Hematopoietic multipotent progenitor cell (in vitro differentiated cells): ENCODE results near the gene SUPT20H. TPM values are rescaled to one million over a fixed set of nuclear protein-coding genes. Genes with fewer than 3 reads are reported as not detected.
"Not testable (repeated sequence)": the region's sequence is repeated elsewhere in the genome, so short reads cannot be mapped to it uniquely, and the experiment has no call there.

ENCODE experiments used
- DNase-seq, 3 donors: peaks; one replicate each; pipeline ENCODE4 v3.0.0-alpha.2; 2011 to 2015; ENCODE audit warnings: low read depth in 2 of 3, low spot score in 2 of 3
- total RNA-seq: library from RNA; depleted of rRNA; stranded (reverse); fragments of >200 nt; gene quantifications from one replicate; pipeline ENCODE4 v1.2.3, GENCODE V29; 2012

The SUPT20H gene
- total RNA-seq, 1 donor = 26.9 TPM

- no peak for DNase-seq
Measured at GRCh38 chr13:37070145-37070695, 10.7 kb upstream of the SUPT20H start.

- DNase-seq = no peak
Measured at GRCh38 chr13:37069597-37070103, 10.2 kb upstream of the SUPT20H start.

- peak in 1 of 3 donors; percentile 30 for DNase-seq
Measured at GRCh38 chr13:37068962-37069361, 9.5 kb upstream of the SUPT20H start.

DNA sequence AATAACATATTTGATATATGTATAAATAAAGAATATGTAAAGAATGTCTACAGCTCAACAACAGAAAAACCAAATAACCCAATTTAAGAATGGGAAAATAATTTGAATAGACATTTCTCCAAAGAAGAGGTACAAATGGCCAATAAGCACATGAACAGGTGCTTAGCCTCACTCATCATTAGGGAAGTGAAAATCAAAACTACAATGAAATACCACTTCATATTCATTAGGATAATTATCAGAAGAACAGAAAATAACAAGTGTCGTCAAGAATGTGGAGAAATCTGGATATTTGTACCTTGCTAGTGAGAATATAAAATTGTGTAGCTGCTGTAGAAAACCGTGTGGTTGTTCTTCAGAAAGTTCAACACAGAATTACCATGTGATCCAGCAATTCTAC lies 8.4 kb upstream of the SUPT20H start:
- DNase-seq = no peak

DNA sequence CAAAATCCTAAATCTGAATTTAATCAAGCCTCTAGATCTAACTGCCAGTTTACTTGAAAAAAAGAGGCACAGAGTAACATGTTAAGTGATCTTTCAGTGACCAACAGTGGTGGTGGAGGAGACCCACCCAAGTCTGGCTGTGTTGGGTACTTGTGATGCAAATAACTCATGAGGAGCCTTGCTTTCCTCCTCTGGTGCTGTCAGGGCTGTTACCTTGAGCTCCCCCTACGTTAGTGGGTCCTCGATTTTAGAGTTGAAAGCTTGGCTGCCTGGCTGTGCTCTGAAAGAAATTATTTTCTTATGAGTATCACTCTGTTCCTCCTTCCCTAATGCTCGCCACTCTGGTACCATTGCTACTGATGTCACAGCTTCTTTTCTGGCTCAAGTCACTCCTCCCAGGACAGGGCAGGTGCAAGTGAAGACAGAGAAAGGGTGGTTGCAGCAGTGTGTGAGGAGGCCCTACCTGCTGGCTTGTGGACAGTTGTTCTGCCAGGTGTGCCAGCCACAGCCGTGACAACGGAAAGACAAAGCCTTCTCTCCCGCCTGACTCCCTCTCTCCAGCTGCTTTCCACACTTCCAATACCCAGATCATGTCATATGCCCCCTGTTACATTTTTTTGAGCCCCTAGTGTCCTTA lies 6.5 kb upstream of the SUPT20H start:
- DNase-seq = no peak

- DNase-seq = no peak
Measured at GRCh38 chr13:37059848-37060192, 332 bp upstream of the SUPT20H start.

DNA sequence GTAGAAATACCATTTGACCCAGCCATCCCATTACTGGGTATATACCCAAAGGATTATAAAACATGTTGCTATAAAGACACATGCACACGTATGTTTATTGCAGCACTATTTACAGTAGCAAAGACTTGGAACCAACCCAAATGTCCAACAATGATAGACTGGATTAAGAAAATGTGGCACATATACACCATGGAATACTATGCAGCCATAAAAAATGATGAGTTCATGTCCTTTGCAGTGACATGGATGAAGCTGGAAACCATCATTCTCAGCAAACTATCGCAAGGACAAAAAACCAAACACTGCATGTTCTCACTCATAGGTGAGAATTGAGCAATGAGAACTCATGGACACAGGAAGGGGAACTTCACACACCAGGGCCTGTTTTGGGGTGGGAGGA lies 3.3 kb downstream of the SUPT20H start:
- not testable (repeated sequence) for DNase-seq

DNA sequence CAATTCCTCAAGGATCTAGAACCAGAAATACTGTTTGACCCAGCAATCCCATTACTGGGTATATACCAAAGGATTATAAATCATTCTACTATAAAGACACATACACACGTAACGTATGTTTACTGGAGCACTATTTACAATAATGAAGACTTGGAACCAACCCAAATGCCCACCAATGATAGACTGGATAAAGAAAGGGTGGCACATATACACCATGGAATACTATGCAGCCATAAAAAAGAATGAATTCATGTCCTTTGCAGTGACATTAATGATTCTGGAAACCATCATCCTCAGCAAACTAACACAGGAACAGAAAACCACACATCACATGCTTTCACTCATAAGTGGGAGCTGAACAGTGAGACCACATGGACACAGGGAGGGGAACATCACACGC lies 6.4 kb downstream of the SUPT20H start:
- DNase-seq = not testable (repeated sequence)

DNA sequence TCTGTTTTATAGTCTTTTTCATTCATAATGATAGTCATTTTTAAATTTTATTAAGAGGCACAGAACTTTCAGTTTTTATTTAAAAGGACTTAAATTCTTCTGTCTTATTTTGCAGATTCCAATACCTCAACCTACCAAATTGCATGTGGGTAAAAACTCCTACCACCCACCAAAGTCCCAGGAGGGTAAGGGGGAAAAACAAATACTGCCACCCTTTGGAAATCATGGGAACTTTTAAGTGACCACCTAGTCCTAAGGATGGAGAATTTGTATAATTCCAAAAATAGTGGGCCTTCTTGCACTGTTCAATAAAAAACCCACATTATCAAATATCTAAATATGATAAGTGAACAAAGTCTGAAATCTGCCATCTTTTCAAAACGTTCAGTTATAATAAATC lies 9.7 kb downstream of the SUPT20H start:
- no peak for DNase-seq

- no peak for DNase-seq
Measured at GRCh38 chr13:37047846-37048245, 11.6 kb downstream of the SUPT20H start.

DNA sequence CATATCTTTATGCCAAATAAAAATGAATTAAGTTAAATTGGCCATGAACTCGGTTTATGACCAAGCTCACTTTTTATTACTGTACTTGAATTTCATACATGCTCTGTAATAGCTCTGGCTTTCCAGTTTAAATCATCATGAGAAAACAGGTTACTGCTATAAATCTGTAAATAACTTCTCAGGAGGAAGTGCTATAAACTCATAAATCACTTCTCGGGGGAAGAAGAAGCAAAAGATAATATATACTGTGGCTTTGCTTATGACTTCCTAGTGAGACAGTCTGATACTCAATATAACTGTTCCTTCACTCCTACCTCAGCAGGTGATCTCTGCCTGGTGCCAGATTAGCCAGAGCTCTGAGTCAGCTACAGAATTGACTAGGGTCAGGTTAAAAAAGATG lies 12.5 kb downstream of the SUPT20H start:
- no peak for DNase-seq

GRCh38 chr13:37046062-37046461 lies 13.4 kb downstream of the SUPT20H start:
- no peak for DNase-seq

GRCh38 chr13:37040789-37041188 lies 18.7 kb downstream of the SUPT20H start:
- DNase-seq = no peak

DNA sequence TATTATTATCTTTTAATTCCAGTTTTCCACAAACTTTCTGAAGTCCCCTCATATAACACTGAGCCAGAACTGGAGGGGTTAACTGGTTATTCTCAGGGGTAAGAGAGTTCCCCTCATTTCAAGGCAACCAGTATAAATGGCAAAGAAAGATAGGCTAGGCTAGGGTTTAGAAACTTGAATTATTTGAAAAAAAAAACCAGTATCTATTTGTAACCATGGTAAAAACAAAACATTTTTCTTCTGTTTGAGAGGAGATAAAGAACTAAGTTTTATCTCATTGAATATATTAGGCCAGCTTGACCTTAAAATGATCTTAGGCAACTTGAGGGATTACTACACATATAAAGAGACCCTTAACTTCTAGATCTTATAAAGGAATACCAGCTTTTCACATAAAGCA lies 19.6 kb downstream of the SUPT20H start:
- DNase-seq = peak in 2 of 3 donors; percentile 12 to 55

DNA sequence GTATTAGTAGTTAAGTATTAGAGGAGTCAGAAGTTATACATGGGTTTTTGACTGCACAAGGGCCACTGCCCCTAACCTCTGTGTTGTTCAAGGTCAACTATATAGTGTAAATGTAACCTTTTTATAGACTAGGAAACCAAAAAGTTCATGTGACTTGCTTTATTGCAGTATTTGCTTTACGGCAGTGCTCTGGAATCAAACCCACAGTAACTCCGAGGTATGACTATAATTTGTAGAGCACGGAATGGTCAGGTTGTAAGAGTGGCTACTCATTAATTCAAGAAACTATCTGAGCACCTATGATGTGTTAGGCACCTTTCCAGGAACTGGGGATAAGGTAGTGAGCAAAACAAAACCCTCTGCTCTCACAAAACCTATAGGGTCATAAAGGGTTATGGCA lies 22.2 kb downstream of the SUPT20H start:
- no peak for DNase-seq

- DNase-seq = no peak
Measured at GRCh38 chr13:37029617-37030016, 29.9 kb downstream of the SUPT20H start.

DNA sequence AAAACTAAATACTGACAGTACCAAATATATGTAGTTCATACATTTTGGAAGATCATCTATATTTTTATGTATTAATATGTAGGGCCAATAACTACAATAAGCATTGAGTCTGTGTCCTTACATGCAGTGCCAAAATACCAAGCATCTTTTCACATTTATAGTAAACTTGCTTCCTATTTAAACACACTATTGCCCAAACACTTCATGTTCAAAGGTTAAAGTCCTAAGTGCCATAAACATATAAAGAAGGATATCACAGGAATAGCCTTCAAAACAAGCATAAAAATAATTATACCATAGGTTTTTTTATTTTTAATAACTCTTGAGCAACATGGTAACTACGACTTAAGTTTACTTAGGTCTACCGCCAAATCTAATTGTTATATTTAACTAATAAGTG lies 31.8 kb downstream of the SUPT20H start:
- DNase-seq = no peak

GRCh38 chr13:37026771-37027170 lies 32.7 kb downstream of the SUPT20H start:
- no peak for DNase-seq

GRCh38 chr13:37023871-37024270 lies 35.6 kb downstream of the SUPT20H start:
- DNase-seq = no peak

GRCh38 chr13:37014609-37015008 lies 44.9 kb downstream of the SUPT20H start:
- no peak for DNase-seq

DNA sequence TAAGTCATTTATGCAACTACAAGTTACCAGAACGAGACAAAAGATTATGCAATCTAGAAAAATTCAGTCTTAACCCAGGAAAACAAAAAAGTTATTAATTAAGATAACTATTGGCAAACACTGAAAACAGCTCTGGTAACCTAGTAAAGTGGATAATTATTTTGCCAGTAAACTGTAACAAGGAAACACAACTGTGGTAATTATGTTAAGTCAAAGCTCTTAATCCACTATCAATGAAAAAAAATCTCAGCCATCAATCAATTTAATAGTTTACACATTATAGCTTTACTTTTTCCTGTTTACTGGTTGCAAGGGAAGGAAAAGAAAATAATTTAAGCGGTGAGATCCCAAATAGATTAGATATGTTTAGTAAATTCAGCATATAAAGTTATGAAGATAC lies 47.7 kb downstream of the SUPT20H start:
- no peak for DNase-seq

DNA sequence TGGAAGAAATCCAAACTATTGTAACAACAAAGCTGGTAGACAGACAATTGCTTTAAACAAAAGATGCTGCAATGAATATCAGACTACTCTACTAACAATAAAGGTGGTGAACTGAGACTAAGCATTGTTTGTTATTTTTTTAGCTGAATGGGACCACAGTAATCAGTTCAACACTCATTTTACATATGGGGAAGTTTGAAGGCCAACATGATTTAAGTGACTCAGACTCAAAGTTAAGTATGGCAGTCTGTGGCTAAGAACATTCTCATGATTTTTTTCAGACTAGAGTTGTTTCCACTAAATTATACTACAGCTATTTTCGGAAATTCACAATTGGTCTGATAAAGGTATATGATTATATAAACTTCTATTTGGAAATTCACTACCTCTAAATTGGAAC lies 48.5 kb downstream of the SUPT20H start:
- DNase-seq = no peak

GRCh38 chr13:37010424-37010823 lies 49.1 kb downstream of the SUPT20H start:
- DNase-seq = no peak
